Mammary microvascular endothelial cell (primary cell): Measurements from ENCODE around the gene KIF19. TPM values are rescaled to one million over a fixed set of nuclear protein-coding genes. Genes with fewer than 3 reads are reported as not detected.

Experiments used
- total RNA-seq: library from RNA; depleted of rRNA; stranded (reverse); fragments of >200 nt; gene quantifications from 2 replicates; pipeline ENCODE4 v1.2.3, GENCODE V29; 2015

KIF19 gene
- 4.9 and 5.0 TPM in 2 replicates for total RNA-seq

DNA sequence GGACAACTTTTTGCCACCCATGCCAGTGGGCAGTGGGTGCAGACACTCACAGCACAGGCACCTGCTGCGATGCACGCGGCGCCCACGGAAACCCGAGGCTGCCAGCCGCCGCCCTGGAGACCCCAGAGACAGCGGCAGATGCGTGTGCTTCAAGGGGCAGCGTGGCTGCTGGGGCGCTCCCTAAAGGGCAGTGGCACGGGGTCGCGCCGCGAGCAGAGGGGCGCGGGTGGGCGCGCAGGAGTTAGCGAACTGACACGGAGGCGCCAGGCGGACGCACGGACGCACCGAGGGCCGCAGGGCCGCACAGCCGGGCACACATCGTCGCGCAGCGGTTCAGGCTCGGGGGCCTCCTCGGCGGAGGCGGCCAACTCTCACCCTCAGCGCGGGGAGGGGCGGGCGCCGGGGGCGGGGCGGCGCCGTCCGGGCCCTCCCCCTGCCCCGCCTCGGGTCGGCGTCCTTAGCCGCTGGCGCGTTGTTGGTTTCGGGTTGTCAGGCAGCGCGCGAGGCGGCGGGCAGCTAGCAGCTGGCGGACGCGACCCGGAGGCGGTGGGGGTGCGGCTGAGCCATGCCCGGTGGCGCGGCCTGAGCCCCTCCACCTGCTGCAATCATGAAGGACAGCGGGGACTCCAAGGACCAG lies at the start of gene KIF19:
Gene KIF19 (plus strand): TSS at position 484 of the 637 bp plus-strand sequence. CDS start 124 bp downstream, at position 608.

DNA sequence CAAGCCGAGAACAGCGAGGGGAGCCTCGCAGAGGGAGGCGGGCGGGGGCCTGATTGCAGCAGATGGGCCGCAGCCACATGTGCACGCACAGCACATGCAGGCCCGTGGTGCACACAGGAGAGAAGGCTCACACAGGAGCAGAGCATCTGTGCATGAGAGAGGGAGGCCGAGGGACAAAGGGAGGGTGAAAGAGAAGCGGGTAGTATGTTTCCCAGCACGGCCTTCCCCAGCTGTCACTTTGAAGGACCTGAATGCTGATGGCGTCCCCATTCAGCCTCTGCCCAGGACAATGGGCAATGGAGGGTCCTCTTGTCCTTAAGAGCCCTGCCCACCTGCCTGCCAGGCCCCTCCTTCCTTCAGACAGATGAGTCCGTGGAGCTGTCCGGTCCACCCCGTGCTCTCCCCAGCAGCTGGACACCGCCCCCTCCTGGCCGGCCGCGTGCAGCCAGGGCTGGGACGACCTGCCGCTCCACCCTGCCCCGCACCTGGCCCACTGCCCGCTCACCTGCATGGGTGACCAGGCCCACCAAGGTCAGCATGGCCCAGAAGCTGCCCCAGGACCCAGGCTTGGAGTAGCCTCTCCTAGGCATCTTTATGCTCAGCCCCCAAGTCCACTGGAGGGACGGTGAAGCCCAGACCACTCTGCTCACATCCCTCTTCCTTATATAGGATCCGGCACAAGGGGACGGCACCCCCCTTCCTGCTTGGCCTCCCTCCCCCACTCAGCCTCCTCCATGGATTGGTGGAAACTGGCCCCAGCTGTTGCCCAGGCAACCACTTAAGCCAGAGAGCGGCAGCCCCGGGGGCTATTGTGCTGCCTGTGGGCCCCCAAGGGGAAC lies 35.4 kb downstream of the KIF19 start, which contains the start of gene BTBD17:
Gene BTBD17 (minus strand): TSS at position 639 of the 839 bp plus-strand sequence. CDS start 49 bp downstream, at position 590.

GRCh38 chr17:74367206-74367605 lies 41.2 kb downstream of the KIF19 start, which contains the start of gene GPR142:
Gene GPR142 (plus strand): TSS chr17:74367506. CDS start chr17:74369541, 2,035 bp downstream.

Other genes starting within 250 kb of the KIF19 start
- gene RPL38, start 122.5 kb upstream of the KIF19 start, total RNA-seq: 443 and 550 TPM in 2 replicates
- gene TTYH2, start 112.7 kb upstream of the KIF19 start, total RNA-seq: 0.20 and 0.25 TPM in 2 replicates
- gene DNAI2, start 52.0 kb upstream of the KIF19 start, total RNA-seq: not detected in 2 replicates
- not detected in 2 replicates for gene BTBD17, start 35.6 kb downstream of the KIF19 start, total RNA-seq
- gene GPR142, start 41.3 kb downstream of the KIF19 start, total RNA-seq: not detected in 2 replicates
- 0.30 TPM in 1 of 2 replicates, not detected in the other for gene GPRC5C, start 105.9 kb downstream of the KIF19 start, total RNA-seq
- gene CD300A, start 140.4 kb downstream of the KIF19 start, total RNA-seq: not detected in 2 replicates
- not detected in 2 replicates for gene CD300LB, start 205.2 kb downstream of the KIF19 start, total RNA-seq
- gene CD300C, start 219.9 kb downstream of the KIF19 start, total RNA-seq: not detected in 2 replicates
- gene CD300H, start 241.3 kb downstream of the KIF19 start, total RNA-seq: not detected in 2 replicates